Loucy (cell line): Measurements from ENCODE around the gene EGF.

Experiments used
- CTCF ChIP-seq: fragments of 200-600 bp; sonication (generic); conservative IDR thresholded peaks from 2 replicates; pipeline ENCODE4 v1.5.1; 2014; ENCODE audit warnings: mild to moderate bottlenecking, antibody characterized with exemption, low read length
- EZH2phosphoT487 ChIP-seq: fragments of 200-600 bp; IDR thresholded peaks from 2 replicates; pipeline ENCODE4 v1.6.1; 2018; ENCODE audit warnings: antibody characterized with exemption, mild to moderate bottlenecking, moderate library complexity, borderline replicate concordance

DNA sequence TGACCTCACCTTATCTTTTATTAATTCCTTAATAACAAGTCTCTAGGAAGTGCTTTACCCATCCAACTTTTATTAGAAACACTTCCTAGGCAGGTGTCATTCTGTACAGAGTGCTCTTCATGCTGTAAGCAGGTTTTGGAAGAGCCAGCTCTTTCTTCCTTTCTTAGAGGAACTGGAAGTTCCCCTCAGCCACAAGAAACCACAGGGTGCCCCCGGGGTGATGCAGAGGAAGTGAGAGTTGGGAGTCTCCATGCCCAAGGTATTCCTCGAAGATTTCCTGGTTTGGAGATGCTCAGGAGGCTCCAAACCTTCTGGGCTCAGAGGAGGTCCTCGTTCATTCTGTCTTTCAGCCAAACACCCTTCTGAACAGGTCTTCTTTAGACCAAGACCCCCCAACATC lies 83.8 kb downstream of the EGF start:
- TF ChIP-seq CTCF (no peak), EZH2phosphoT487 (no peak)
